H1 (cell line): Measurements from ENCODE around the gene RNF145. TPM values are rescaled to one million over a fixed set of nuclear protein-coding genes. Genes with fewer than 3 reads are reported as not detected.

Source experiments
- ASH2L ChIP-seq: fragments of 200-600, 300-600 bp; sonication (generic); IDR thresholded peaks from one replicate; pipeline ENCODE4 v1.7.1; 2017; ENCODE audit warnings: low read length
- CBX8 ChIP-seq: fragments of 300-800, 300-1000 bp; sonication (generic); IDR thresholded peaks from 2 replicates; pipeline ENCODE4 v1.7.1; 2016; ENCODE audit warnings: low read depth, low read length, borderline replicate concordance
- CEBPB ChIP-seq: IDR thresholded peaks from 2 replicates; pipeline ENCODE4 v1.6.1; 2012; ENCODE audit warnings: low read depth, low read length
- CHD7 ChIP-seq: fragments of 300-600 bp; sonication (generic); IDR thresholded peaks from 2 replicates; pipeline ENCODE4 v1.7.1; 2012; ENCODE audit warnings: low read length, moderate library complexity, mild to moderate bottlenecking, inconsistent platforms; ENCODE audit not compliant: insufficient replicate concordance
- CREB1 ChIP-seq: IDR thresholded peaks from 2 replicates; pipeline ENCODE4 v1.6.1; 2012; ENCODE audit warnings: inconsistent platforms
- EGR1 ChIP-seq: IDR thresholded peaks from 2 replicates; pipeline ENCODE4 v1.6.1; 2011; ENCODE audit warnings: low read depth, low read length, borderline replicate concordance
- GABPA ChIP-seq: IDR thresholded peaks from 2 replicates; pipeline ENCODE4 v1.6.1; 2011; ENCODE audit warnings: mild to moderate bottlenecking, low read length, moderate library complexity, borderline replicate concordance; ENCODE audit not compliant: insufficient read depth
- HDAC6 ChIP-seq: IDR thresholded peaks from one replicate; pipeline ENCODE4 v1.7.1; 2012; ENCODE audit warnings: low read depth, mild to moderate bottlenecking, inconsistent platforms, low read length, moderate library complexity
- KDM1A ChIP-seq: fragments of 200-600, 300-600 bp; sonication (generic); IDR thresholded peaks from 2 replicates; pipeline ENCODE4 v1.7.1; 2016; ENCODE audit warnings: mild to moderate bottlenecking, low read length, borderline replicate concordance
- RFX5 ChIP-seq: IDR thresholded peaks from 2 replicates; pipeline ENCODE4 v1.6.1; 2011; ENCODE audit warnings: low read depth, low read length, improper control_type of control experiment, borderline replicate concordance
- RNF2 ChIP-seq: fragments of 200-900, 300-1000 bp; sonication (generic); IDR thresholded peaks from 2 replicates; pipeline ENCODE4 v1.7.1; 2016; ENCODE audit warnings: borderline replicate concordance, low read depth, mild to moderate bottlenecking, antibody characterized with exemption, low read length; ENCODE audit not compliant: poor library complexity, severe bottlenecking; ENCODE audit errors: missing control alignments
- SRF ChIP-seq: IDR thresholded peaks from 2 replicates; pipeline ENCODE4 v1.6.1; 2011; ENCODE audit warnings: mild to moderate bottlenecking, low read depth, low read length, moderate library complexity
- ZNF274 ChIP-seq: IDR thresholded peaks from 2 replicates; pipeline ENCODE4 v1.7.0; 2012; ENCODE audit warnings: low read length, borderline replicate concordance; ENCODE audit errors: extremely low read depth
- polyA plus RNA-seq, 7 experiments: library from polyadenylated mRNA; depleted of rRNA in 3 of 7; stranded (reverse) in 5 of 7; unstranded in 2 of 7; fragments of >200 nt in 5 of 7; fragments of 200-250 nt in 2 of 7; gene quantifications; 1 replicate in 5 of 7; 2 replicates in 1 of 7; 4 replicates in 1 of 7; pipeline versions ENCODE4 v1.2.1 to v1.2.3, GENCODE V29; 2011 to 2013; ENCODE audit warnings: missing spikeins in 2 of 7, mixed read lengths in 2 of 7
- total RNA-seq: library from RNA; stranded (reverse); fragmentation: NEBNext Ultra II Directional; extraction: Animal tissue kit (Norgen Biotek cat#: 25700); gene quantifications from 2 replicates; pipeline ENCODE4 v1.2.1, GENCODE V29; 2021

The RNF145 gene
- total and polyA plus RNA-seq, 2 of the 8 experiments (the other 6 are each of a cell fraction or from before 2014, with no cell fraction given) = 34.2 to 72.5 TPM

GRCh38 chr5:159257007-159257406, 47.7 kb upstream of the RNF145 start (continued):
- TF ChIP-seq CHD7 (no peak), HDAC6 (no peak), EGR1 (no peak), ASH2L (no peak), CEBPB (no peak), SRF (no peak), CBX8 (no peak), CREB1 (no peak), RNF2 (no peak), ZNF274 (no peak), RFX5 (no peak), KDM1A (no peak), GABPA (no peak)
